SK-N-SH (cell line): ENCODE data around the gene THEMIS. TPM values are rescaled to one million over a fixed set of nuclear protein-coding genes. Genes with fewer than 3 reads are reported as not detected.

Source experiments
- CTCF ChIA-PET: fragments of 300-600, 350-600 bp; formaldehyde crosslinking; extraction: SDS; loops from one replicate; lab custom pipeline; 2021; lab: Yijun Ruan, JAX
- POLR2A ChIA-PET: fragments of 350-600 bp; sonication (Branson Sonifier 250); formaldehyde crosslinking; extraction: SDS; loops from one replicate; lab custom pipeline; 2020; ENCODE audit warnings: antibody characterized with exemption, inconsistent platforms; lab: Yijun Ruan, JAX
- DNase-seq: peaks from one replicate; pipeline ENCODE4 v3.0.0; 2012
- H2AFZ ChIP-seq: fragments of 200-600 bp; sonication (generic); 2 replicates; pipeline ENCODE4 v1.8.1; 2016; ENCODE audit warnings: antibody characterized with exemption, mild to moderate bottlenecking, low read depth
- H3F3A ChIP-seq: fragments of 200-600 bp; sonication (generic); replicated peaks from 2 replicates; pipeline ENCODE3; 2016; ENCODE audit warnings: antibody characterized with exemption, mild to moderate bottlenecking; ENCODE audit not compliant: insufficient read depth
- H3K27ac ChIP-seq, 2 experiments: fragments of 200-500 bp in 1 of 2; fragments of 200-600 bp in 1 of 2; sonication (Bioruptor generic) in 1 of 2; sonication (generic), shearing (Covaris generic) in 1 of 2; 2 replicates each; pipeline versions ENCODE4 v1.5.1 to v1.6.1; 2014 to 2016; ENCODE audit warnings: low read depth in 2 of 2, inconsistent platforms in 1 of 2, low read length in 1 of 2, mild to moderate bottlenecking in 1 of 2, mixed read lengths in 1 of 2
- H3K27me3 ChIP-seq: fragments of 200-600 bp; sonication (generic), shearing (Covaris generic); 2 replicates; pipeline ENCODE4 v1.6.1; 2016; ENCODE audit warnings: mixed run types; ENCODE audit not compliant: insufficient read depth
- H3K36me3 ChIP-seq, 2 experiments: fragments of 200-500 bp in 1 of 2; fragments of 200-600 bp in 1 of 2; sonication (Bioruptor generic) in 1 of 2; sonication (generic) in 1 of 2; replicated peaks in 1 of 2; 2 replicates each; pipeline versions ENCODE3 to v1.5.1; 2014 to 2016; ENCODE audit warnings: low read length in 1 of 2, mild to moderate bottlenecking in 1 of 2; ENCODE audit not compliant: insufficient read depth in 2 of 2, control insufficient read depth in 1 of 2
- H3K4me1 ChIP-seq, 2 experiments: fragments of 200-500 bp in 1 of 2; fragments of 200-600 bp in 1 of 2; sonication (Bioruptor generic) in 1 of 2; sonication (generic), shearing (Covaris generic) in 1 of 2; 2 replicates each; pipeline versions ENCODE4 v1.5.1 to v1.6.1; 2014 to 2016; ENCODE audit warnings: low read depth in 1 of 2, low read length in 1 of 2, mixed run types in 1 of 2; ENCODE audit not compliant: insufficient read depth in 2 of 2, control insufficient read depth in 1 of 2
- H3K4me2 ChIP-seq: fragments of 200-600 bp; sonication (generic), shearing (Covaris generic); 2 replicates; pipeline ENCODE4 v1.6.1; 2017; ENCODE audit warnings: mixed run types
- H3K4me3 ChIP-seq, 2 experiments: fragments of 200-500 bp in 1 of 2; fragments of 200-600 bp in 1 of 2; sonication (Bioruptor generic) in 1 of 2; sonication (generic), shearing (Covaris generic) in 1 of 2; 2 replicates each; pipeline versions ENCODE4 v1.5.1 to v1.8.1; 2014 to 2016; ENCODE audit warnings: low read depth in 2 of 2, inconsistent platforms in 1 of 2, low read length in 1 of 2, mild to moderate bottlenecking in 1 of 2, mixed read lengths in 1 of 2, moderate library complexity in 1 of 2
- H3K79me2 ChIP-seq: fragments of 200-600 bp; sonication (generic); 2 replicates; pipeline ENCODE4 v1.8.1; 2017; ENCODE audit warnings: mild to moderate bottlenecking; ENCODE audit not compliant: insufficient read depth
- H3K9ac ChIP-seq: fragments of 200-600 bp; sonication (generic); 2 replicates; pipeline ENCODE4 v1.6.1; 2017; ENCODE audit warnings: mixed run types
- H3K9me2 ChIP-seq: fragments of 200-600 bp; sonication (generic); 2 replicates; pipeline ENCODE4 v1.6.1; 2017; ENCODE audit warnings: mixed run types
- H3K9me3 ChIP-seq: fragments of 200-600 bp; sonication (generic); 2 replicates; pipeline ENCODE4 v1.6.1; 2017; ENCODE audit warnings: mixed run types, mild to moderate bottlenecking, moderate library complexity
- H4K20me1 ChIP-seq: fragments of 200-600 bp; sonication (generic); 2 replicates; pipeline ENCODE4 v1.6.1; 2017; ENCODE audit warnings: mild to moderate bottlenecking, mixed run types; ENCODE audit not compliant: insufficient read depth
- FOSL2 ChIP-seq: IDR thresholded peaks from 2 replicates; pipeline ENCODE4 v1.4.0; 2012; ENCODE audit warnings: low read depth, mild to moderate bottlenecking, moderate library complexity, borderline replicate concordance
- JUND ChIP-seq: IDR thresholded peaks from 2 replicates; pipeline ENCODE4 v1.4.0; 2012
- NFIC ChIP-seq: IDR thresholded peaks from 2 replicates; pipeline ENCODE4 v1.4.0; 2012; ENCODE audit warnings: borderline replicate concordance
- RCOR1 ChIP-seq: fragments of 150-350 bp; IDR thresholded peaks from 2 replicates; pipeline ENCODE4 v1.6.1; 2017; ENCODE audit warnings: antibody characterized with exemption, low read length
- RFX5 ChIP-seq: IDR thresholded peaks from 2 replicates; pipeline ENCODE4 v1.6.1; 2012; ENCODE audit warnings: mild to moderate bottlenecking, improper control_type of control experiment, low read length
- SMC3 ChIP-seq: IDR thresholded peaks from 2 replicates; pipeline ENCODE4 v1.6.1; 2012; ENCODE audit warnings: low read depth, low read length, improper control_type of control experiment
- TAF1 ChIP-seq: IDR thresholded peaks from 2 replicates; pipeline ENCODE4 v1.6.1; 2012; ENCODE audit warnings: low read depth, mild to moderate bottlenecking, low read length, moderate library complexity, borderline replicate concordance
- TCF12 ChIP-seq: IDR thresholded peaks from 2 replicates; pipeline ENCODE4 v1.4.0; 2012
- TEAD4 ChIP-seq: IDR thresholded peaks from 2 replicates; pipeline ENCODE4 v1.4.0; 2012; ENCODE audit warnings: mild to moderate bottlenecking, borderline replicate concordance; ENCODE audit not compliant: insufficient read depth
- USF1 ChIP-seq: IDR thresholded peaks from 2 replicates; pipeline ENCODE4 v1.4.0; 2012; ENCODE audit warnings: low read depth, borderline replicate concordance
- USF2 ChIP-seq: fragments of 150-350 bp; IDR thresholded peaks from 2 replicates; pipeline ENCODE4 v1.6.1; 2017; ENCODE audit warnings: antibody characterized with exemption, low read length, low read depth, borderline replicate concordance
- WGBS: methylation state at CpG from one replicate; pipeline ENCODE4 v1.1.6; 2017; ENCODE audit warnings: low lambda C conversion rate; 5-methylcytosine and 5-hydroxymethylcytosine counted together
- polyA plus RNA-seq, 3 experiments: library from polyadenylated mRNA; depleted of rRNA; stranded (reverse); fragments of >200 nt; gene quantifications; 2 replicates each; pipeline ENCODE4 v1.2.3, GENCODE V29; 2012

THEMIS gene
- polyA plus RNA-seq, 1 of the 3 experiments (the other 2 are of a cell fraction), result not detected

GRCh38 chr6:127842562-127842961, 58.3 kb downstream of the THEMIS start:
- no peaks in the 10 kb centered on the region for H3K9me3 ChIP-seq
- 51% methylated on average over 4 of the region's 4 CpGs for WGBS
- no peak for DNase-seq
- H3K4me3 ChIP-seq, result no peak overlapping the region
- H3K79me2 ChIP-seq, result no peaks in the 10 kb centered on the region
- no peaks in the 10 kb centered on the region for H3K36me3 ChIP-seq
- H3K27ac ChIP-seq, result no peak overlapping the region
- H2AFZ ChIP-seq, result no peak overlapping the region
- H3F3A ChIP-seq, result no peaks in the 10 kb centered on the region
- H3K9ac ChIP-seq, result no peak overlapping the region
- H3K4me2 ChIP-seq, result no peak overlapping the region
- no peak for TF ChIP-seq USF2
- 0 out of 2 replicates have a peak, but pooled peaks have one; percentile 17 for TF ChIP-seq NFIC
- no peaks in the 10 kb centered on the region for H3K9me2 ChIP-seq
- H3K27me3 ChIP-seq, result no peaks in the 10 kb centered on the region
- H3K4me1 ChIP-seq, result 0 out of 4 replicates have a peak, but pooled peaks cover 0 to 4% of the 10 kb centered on the region in 2 experiments
- ChIA-PET CTCF (interaction anchor here (1.6 kb wide), 1 partner anchor 13 kb away, joined by 6 read pairs; no protein-coding TSS in a partner anchor), POLR2A (no interaction called here)
- no peaks in the 10 kb centered on the region for H4K20me1 ChIP-seq

GRCh38 chr6:127841811-127842210, 59.0 kb downstream of the THEMIS start:
- Histone ChIP-seq H3K27me3 (no peaks in the 10 kb centered on the region), H3K79me2 (no peaks in the 10 kb centered on the region), H3K36me3 (no peaks in the 10 kb centered on the region), H3K4me1 (0 out of 4 replicates have a peak, but pooled peaks cover 0 to 4% of the 10 kb centered on the region in 2 experiments), H3K9ac (no peak overlapping the region), H3K9me3 (no peaks in the 10 kb centered on the region), H4K20me1 (no peaks in the 10 kb centered on the region), H3K4me2 (no peak overlapping the region), H3K4me3 (no peak overlapping the region), H3K27ac (no peak overlapping the region), H3F3A (no peaks in the 10 kb centered on the region), H3K9me2 (no peaks in the 10 kb centered on the region), H2AFZ (no peak overlapping the region)
- TF ChIP-seq FOSL2, result no peak
- TF ChIP-seq NFIC, result no peak
- no peak for TF ChIP-seq USF2
- no peak for TF ChIP-seq TEAD4
- TF ChIP-seq JUND, result no peak
- TF ChIP-seq RCOR1, result no peak
- TF ChIP-seq RFX5, result no peak
- TF ChIP-seq TAF1, result no peak
- no peak for TF ChIP-seq TCF12
- TF ChIP-seq USF1, result no peak
- TF ChIP-seq SMC3, result no peak
- POLR2A ChIA-PET, result no interaction called here
- 6% methylated on average over 1 of the region's 1 CpG for WGBS
- CTCF ChIA-PET, result interaction anchor here (1.6 kb wide), 1 partner anchor 14 kb away, joined by 6 read pairs; no protein-coding TSS in a partner anchor
- DNase-seq, result no peak
